ENCODE results near the gene LRRC4C. TPM values are rescaled to one million over a fixed set of nuclear protein-coding genes. Genes with fewer than 3 reads are reported as not detected.

LRRC4C gene
- total RNA-seq, 1 donor from 2014 or later, result 0.64 TPM

DNA sequence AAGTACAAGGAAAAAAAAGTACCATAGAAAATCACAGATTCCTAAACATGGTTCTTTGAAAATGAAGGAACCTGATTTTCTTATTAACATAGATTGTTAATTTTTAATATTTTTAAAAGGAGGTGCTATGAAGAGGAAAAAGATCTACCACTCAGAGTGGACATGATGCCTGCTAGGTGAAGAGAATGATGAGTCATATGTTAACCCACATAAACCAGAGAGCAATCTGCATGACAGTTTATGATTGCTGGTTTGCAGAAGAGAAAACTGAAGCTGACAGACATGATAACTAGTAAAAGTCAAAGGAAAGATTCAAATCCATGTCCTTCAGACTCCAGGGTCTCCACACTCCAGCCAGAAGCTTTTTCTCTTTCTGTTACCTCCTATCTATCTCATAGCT, 1231.7 kb downstream of the LRRC4C start:
- Mint-ChIP-seq H3K27me3 (ENCODE audit: unreplicated experiment) (no peaks in the 10 kb centered on the region), H3K36me3 (ENCODE audit: unreplicated experiment) (no peaks in the 10 kb centered on the region), H3K9me3 (ENCODE audit: unreplicated experiment) (no peaks in the 10 kb centered on the region), H3K4me1 (ENCODE audit: low read depth, unreplicated experiment) (no peaks in the 10 kb centered on the region), H3K27ac (ENCODE audit: unreplicated experiment) (no peak overlapping the region), H3K4me3 (ENCODE audit: unreplicated experiment) (no peak overlapping the region)
- no peak for DNase-seq
- TF ChIP-seq, protein P1, sequence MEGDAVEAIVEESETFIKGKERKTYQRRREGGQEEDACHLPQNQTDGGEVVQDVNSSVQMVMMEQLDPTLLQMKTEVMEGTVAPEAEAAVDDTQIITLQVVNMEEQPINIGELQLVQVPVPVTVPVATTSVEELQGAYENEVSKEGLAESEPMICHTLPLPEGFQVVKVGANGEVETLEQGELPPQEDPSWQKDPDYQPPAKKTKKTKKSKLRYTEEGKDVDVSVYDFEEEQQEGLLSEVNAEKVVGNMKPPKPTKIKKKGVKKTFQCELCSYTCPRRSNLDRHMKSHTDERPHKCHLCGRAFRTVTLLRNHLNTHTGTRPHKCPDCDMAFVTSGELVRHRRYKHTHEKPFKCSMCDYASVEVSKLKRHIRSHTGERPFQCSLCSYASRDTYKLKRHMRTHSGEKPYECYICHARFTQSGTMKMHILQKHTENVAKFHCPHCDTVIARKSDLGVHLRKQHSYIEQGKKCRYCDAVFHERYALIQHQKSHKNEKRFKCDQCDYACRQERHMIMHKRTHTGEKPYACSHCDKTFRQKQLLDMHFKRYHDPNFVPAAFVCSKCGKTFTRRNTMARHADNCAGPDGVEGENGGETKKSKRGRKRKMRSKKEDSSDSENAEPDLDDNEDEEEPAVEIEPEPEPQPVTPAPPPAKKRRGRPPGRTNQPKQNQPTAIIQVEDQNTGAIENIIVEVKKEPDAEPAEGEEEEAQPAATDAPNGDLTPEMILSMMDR (IDR thresholded peaks at IDR 0.05; ENCODE audit: partially characterized antibody, unreplicated experiment), result no peak

DNA sequence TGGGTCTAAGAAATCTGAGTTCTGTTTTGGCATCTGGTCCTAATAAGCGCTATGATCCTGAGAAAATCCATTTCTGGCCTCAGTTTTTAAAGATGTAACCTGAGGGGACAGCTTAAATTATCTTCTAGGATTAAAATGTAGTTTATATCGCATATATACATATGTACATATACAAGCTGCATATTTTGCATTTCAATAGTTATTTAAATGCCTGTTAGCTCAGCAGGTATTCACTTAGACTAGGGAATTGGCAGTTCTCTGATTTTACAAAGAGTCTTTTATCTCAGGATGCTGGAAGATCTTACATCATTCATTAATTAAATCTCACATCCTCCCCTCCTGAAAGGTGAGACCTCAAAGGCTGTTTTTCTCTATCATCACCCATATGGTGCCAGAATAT, 1232.8 kb downstream of the LRRC4C start:
- Mint-ChIP-seq H3K27ac (ENCODE audit: unreplicated experiment) (no peak overlapping the region), H3K36me3 (ENCODE audit: unreplicated experiment) (no peaks in the 10 kb centered on the region), H3K4me3 (ENCODE audit: unreplicated experiment) (no peak overlapping the region), H3K4me1 (ENCODE audit: low read depth, unreplicated experiment) (no peaks in the 10 kb centered on the region), H3K27me3 (ENCODE audit: unreplicated experiment) (no peaks in the 10 kb centered on the region), H3K9me3 (ENCODE audit: unreplicated experiment) (no peaks in the 10 kb centered on the region)
- TF ChIP-seq, protein P1 (IDR thresholded peaks at IDR 0.05; ENCODE audit: partially characterized antibody, unreplicated experiment), result no peak
- no peak for DNase-seq

DNA sequence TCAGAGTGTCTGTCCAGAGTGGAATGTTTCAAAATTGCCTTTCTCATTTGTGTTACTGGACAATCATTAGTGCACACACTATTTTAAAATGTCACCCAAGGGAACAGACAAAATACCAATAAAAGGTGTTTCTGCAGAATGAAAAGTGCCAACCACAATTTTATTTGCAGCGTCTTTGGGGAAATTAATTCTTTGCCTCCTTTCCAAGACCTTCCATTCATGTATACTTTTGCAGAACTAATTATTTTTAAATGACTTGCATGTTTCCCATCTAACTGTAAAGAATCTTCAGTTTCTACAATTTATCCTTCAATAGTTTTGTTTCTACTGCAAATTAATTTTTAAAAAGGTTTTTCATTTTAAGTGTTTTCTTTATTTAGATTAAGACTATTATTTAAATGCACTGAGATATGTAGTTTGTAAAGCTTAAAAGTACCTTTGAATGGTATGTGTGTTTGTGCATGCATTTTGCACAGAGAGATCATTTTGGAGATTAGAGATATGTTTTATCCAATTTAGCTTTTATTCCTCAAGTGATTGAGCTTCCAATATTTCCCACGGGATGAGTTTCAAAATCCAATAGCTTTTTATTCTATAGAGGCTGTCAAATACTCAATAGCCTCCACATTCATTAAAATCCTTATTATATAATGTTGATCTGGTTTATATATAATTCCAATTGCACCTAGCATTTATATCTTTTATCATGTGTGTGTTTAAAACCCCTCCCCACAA, 1235.7 kb downstream of the LRRC4C start:
- H3K4me1 Mint-ChIP-seq (ENCODE audit: low read depth, unreplicated experiment), result no peaks in the 10 kb centered on the region
- no peaks in the 10 kb centered on the region for H3K27me3 Mint-ChIP-seq (ENCODE audit: unreplicated experiment)
- H3K9me3 Mint-ChIP-seq (ENCODE audit: unreplicated experiment), result no peaks in the 10 kb centered on the region
- no peaks in the 10 kb centered on the region for H3K36me3 Mint-ChIP-seq (ENCODE audit: unreplicated experiment)
- H3K4me3 Mint-ChIP-seq (ENCODE audit: unreplicated experiment), result no peak overlapping the region
- no peak overlapping the region for H3K27ac Mint-ChIP-seq (ENCODE audit: unreplicated experiment)
- TF ChIP-seq, protein P1 (IDR thresholded peaks at IDR 0.05; ENCODE audit: partially characterized antibody, unreplicated experiment), result no peak
- DNase-seq, result no peak

DNA sequence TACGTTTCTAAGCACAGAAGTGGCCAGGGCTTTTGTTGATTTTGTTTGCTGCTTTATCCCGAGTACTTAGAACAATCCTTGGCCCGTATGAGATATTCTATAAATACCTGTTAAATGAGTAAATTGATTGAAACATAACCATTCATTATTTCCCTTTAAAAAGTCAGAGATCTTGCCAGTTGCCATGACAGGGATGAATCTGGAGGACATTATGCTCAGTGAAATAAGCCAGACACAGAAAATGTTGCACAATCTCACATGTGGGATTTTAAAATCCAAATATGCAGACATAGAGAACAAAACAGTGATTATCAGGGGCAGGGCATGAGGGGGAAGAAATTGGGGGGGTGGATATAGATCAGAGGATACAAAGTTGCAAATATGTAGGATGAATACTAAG, 1240.1 kb downstream of the LRRC4C start:
- DNase-seq, result no peak
- Mint-ChIP-seq H3K27ac (ENCODE audit: unreplicated experiment) (no peak overlapping the region), H3K4me1 (ENCODE audit: low read depth, unreplicated experiment) (no peaks in the 10 kb centered on the region), H3K27me3 (ENCODE audit: unreplicated experiment) (no peaks in the 10 kb centered on the region), H3K9me3 (ENCODE audit: unreplicated experiment) (no peaks in the 10 kb centered on the region), H3K4me3 (ENCODE audit: unreplicated experiment) (no peak overlapping the region), H3K36me3 (ENCODE audit: unreplicated experiment) (no peaks in the 10 kb centered on the region)
- TF ChIP-seq, protein P1 (IDR thresholded peaks at IDR 0.05; ENCODE audit: partially characterized antibody, unreplicated experiment), result no peak

DNA sequence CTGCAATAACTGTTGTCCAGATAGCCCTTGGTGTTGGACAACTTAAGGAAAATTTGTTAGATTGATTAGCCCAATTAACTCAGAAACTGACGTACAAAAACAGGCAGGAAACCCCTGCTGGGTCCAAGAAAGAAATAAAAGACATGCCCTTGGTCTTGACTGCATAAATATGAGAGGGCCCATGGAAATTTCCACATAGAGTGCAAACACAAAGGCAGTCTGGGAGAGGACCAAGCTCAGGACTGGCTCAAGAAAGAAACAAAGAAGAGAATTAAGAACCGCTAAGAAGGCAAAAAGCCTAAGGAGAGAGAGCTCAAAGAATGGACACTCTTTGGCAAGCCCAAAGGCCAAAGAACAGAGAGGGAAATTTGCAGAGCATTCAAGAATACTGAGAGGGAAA, 1243.9 kb downstream of the LRRC4C start:
- Mint-ChIP-seq H3K4me1 (ENCODE audit: low read depth, unreplicated experiment) (no peaks in the 10 kb centered on the region), H3K4me3 (ENCODE audit: unreplicated experiment) (no peak overlapping the region), H3K36me3 (ENCODE audit: unreplicated experiment) (no peaks in the 10 kb centered on the region), H3K9me3 (ENCODE audit: unreplicated experiment) (no peaks in the 10 kb centered on the region), H3K27me3 (ENCODE audit: unreplicated experiment) (no peaks in the 10 kb centered on the region), H3K27ac (ENCODE audit: unreplicated experiment) (no peak overlapping the region)
- TF ChIP-seq, protein P1 (IDR thresholded peaks at IDR 0.05; ENCODE audit: partially characterized antibody, unreplicated experiment), result no peak
- no peak for DNase-seq
